Measurements from ENCODE around the gene ASB13.
"Not testable (repeated sequence)": the region's sequence is repeated elsewhere in the genome, so short reads cannot be mapped to it uniquely, and the experiment has no call there.

Gene ASB13

GRCh38 chr10:5622186-5622960 lies 44.0 kb downstream of the ASB13 start:
- no peak for DNase-seq

GRCh38 chr10:5621371-5621770 lies 45.0 kb downstream of the ASB13 start:
- not testable (repeated sequence) for DNase-seq

- DNase-seq: no peak
These were observed 45.4 kb downstream of the ASB13 start for GRCh38 chr10:5620966-5621365.

GRCh38 chr10:5620223-5620721 lies 46.1 kb downstream of the ASB13 start:
- no peak for DNase-seq

- no peak for DNase-seq
These were observed 46.8 kb downstream of the ASB13 start for GRCh38 chr10:5619362-5620211.

- DNase-seq: no peak
These were observed 47.6 kb downstream of the ASB13 start for GRCh38 chr10:5618829-5619228.

- no peak for DNase-seq
These were observed 48.4 kb downstream of the ASB13 start for GRCh38 chr10:5618042-5618441.

GRCh38 chr10:5617521-5617920 lies 48.9 kb downstream of the ASB13 start:
- DNase-seq: no peak

GRCh38 chr10:5616836-5617235 lies 49.6 kb downstream of the ASB13 start:
- no peak for DNase-seq

- no peak for DNase-seq
These were observed 50.3 kb downstream of the ASB13 start for GRCh38 chr10:5616046-5616445.

GRCh38 chr10:5615316-5615715 lies 51.1 kb downstream of the ASB13 start:
- DNase-seq: no peak

GRCh38 chr10:5614155-5614721 lies 52.2 kb downstream of the ASB13 start:
- no peak for DNase-seq

- DNase-seq: no peak
These were observed 52.8 kb downstream of the ASB13 start for GRCh38 chr10:5613481-5614154.

GRCh38 chr10:5611899-5612680 lies 54.3 kb downstream of the ASB13 start:
- no peak for DNase-seq

GRCh38 chr10:5609952-5610616 lies 56.3 kb downstream of the ASB13 start:
- no peak for DNase-seq

GRCh38 chr10:5608608-5609220 lies 57.7 kb downstream of the ASB13 start:
- DNase-seq: no peak

- DNase-seq: no peak
These were observed 58.8 kb downstream of the ASB13 start for GRCh38 chr10:5607594-5607993.

- no peak for DNase-seq
These were observed 59.5 kb downstream of the ASB13 start for GRCh38 chr10:5606864-5607263.

- DNase-seq: no peak
These were observed 60.1 kb downstream of the ASB13 start for GRCh38 chr10:5606321-5606720.

- DNase-seq: no peak
These were observed 61.4 kb downstream of the ASB13 start for GRCh38 chr10:5604961-5605360.
